Fibroblast of skin of abdomen (primary cell): ENCODE measurements around the gene MS4A7. TPM values are rescaled to one million over a fixed set of nuclear protein-coding genes. Genes with fewer than 3 reads are reported as not detected.
"Not testable (repeated sequence)": the region's sequence is repeated elsewhere in the genome, so short reads cannot be mapped to it uniquely, and the experiment has no call there.

Experiments used
- DNase-seq: peaks from one replicate; pipeline ENCODE4 v3.0.0-alpha.2; 2013
- polyA plus RNA-seq, 2 experiments: library from polyadenylated mRNA; unstranded; fragments of 120-200 nt; gene quantifications; one replicate each; pipeline ENCODE4 v1.2.1, GENCODE V29; 2013; ENCODE audit not compliant: insufficient read length in 2 of 2

MS4A7 gene, protein sequence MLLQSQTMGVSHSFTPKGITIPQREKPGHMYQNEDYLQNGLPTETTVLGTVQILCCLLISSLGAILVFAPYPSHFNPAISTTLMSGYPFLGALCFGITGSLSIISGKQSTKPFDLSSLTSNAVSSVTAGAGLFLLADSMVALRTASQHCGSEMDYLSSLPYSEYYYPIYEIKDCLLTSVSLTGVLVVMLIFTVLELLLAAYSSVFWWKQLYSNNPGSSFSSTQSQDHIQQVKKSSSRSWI
- not detected for polyA plus RNA-seq (2013, experiment 1 of 2; ENCODE audit: insufficient read length)
- polyA plus RNA-seq (2013, experiment 2 of 2; ENCODE audit: insufficient read length), result not detected

DNA sequence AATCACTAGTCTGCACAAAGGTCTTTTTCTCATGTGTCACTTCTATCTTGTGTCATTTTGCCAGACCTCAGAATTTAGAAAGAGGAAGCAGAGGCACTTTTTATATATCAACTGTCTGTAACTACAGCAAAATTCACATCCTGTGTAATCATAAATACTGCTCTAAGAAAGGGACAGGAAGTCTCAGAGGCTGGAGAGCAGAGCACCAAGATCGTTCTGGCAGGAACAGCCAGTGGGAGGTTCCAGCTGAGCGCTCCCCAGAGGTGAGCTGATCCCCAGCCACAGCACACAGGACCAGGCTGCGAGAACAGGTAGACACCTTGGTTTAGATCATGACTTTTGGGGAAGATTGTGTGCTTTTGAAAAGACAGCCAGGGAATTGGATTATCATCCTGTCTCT is at the start of gene MS4A7:
MS4A7 (plus strand) TSS at position 179 of the 400 bp plus-strand sequence. CDS start 4,610 bp downstream, outside the sequence.
- DNase-seq, result no peak

DNA sequence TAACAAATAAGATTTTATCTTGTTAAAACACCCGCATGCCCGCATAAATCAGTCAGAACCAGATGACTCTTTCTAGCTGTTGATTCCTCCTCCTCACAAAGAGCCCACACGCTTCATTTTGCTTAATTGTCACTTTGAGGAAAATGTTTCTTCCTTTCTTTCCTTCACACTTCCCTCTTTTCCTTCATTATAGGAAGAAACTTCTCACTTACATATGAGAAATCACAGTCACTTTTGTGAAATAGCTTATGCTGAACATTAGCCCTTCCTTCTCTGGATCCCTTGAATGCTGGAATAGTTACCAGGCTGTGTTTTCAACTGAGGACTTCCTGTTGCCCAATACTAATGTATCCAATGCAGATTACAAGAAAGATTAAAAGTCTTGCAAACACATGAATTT is 45.5 kb upstream of the MS4A7 start:
- DNase-seq, result no peak

DNA sequence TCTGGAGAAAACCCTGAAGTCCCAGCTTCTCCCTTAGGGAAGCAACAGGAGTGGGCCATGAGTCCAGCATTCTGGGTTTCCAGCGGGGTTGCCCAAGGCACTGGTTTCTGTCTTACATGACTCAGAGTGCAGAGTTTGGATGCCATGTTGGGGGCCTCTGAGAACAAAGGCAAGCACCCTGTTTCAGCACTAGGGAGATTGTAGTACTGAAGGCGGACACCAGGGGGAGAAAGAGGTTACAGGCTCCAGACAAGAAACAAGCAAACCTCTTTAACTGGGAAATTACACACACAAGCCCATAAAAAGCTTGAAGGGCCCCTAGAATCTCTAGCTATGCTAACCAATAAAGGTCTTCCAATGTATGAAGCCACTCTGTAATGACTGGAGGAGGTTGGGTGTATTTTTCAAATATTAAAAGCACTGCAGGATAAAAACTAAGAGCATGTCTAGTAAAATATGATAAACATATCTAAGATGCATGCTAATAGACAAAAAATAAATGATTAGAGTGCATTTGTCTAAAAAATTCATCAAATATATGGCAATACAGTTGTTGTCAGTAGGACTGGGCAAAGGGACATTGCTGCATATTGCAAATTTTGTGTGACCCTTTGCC is 44.2 kb upstream of the MS4A7 start:
- DNase-seq, result no peak

DNA sequence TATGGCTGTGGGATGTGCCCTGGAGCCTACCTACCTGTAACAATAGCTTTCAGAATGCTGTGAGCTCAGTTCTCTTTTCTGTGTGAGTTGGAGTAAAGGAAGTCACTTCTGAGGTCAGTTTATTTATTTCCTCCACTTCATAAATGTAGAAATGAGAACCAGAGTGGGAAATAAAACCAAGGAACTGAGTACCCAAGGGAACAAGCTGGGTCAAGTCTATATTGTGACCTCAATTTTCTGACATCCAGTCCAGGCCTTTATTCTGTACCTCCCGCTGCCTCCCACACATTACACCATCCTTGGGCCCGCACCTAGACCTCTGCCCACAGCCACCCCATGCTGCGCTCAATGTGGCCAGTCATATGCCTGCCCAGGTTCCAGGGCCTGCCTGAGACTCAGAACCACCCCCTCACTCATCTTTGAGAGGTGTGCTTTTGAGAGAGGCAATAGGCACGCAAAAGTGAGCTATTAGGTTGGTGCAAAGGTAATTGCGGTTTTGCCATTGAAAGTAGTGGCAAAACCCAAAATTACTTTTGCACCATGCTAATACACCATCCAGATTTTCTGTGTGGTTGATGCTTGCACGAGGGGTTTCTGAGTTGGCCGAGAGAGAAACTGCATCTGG is 41.5 kb upstream of the MS4A7 start:
- no peak for DNase-seq

DNA sequence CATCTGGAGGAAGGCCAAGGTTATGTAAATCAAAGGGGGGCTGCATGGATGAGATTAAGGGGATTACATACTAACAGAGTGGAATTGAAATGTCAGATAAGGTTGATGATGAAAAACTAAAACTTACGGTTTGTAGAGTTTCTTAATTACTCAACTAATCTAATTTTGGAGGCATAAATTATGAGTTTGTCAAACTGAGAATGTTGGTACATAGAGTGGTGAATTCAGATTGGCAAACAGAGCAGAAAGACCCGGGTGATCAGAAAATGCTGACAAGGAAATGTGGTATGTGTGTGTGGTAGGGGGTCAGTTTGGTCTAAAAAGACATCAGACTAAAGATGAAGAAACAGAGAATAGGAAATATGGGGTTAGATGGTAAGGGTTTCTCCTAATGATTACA is 40.3 kb upstream of the MS4A7 start:
- DNase-seq, result no peak

DNA sequence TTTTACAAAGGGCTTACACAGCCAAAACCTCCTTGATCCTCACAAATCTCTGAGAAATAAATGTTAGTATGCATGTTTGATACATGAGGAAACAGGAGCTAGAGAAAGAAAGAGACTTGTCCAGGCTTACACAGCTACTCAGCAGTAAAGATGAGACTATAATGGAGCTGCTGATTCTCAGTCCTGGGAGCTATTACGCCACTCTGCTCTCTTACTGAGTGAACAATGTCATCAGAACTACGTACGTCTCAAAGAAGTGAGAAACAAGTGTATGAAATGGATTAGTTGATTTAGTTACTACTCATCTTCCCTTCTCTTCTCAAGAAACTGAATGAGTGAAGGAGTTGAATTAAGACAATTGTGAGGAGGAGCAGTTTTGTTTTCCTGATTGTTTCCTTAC is 39.0 kb upstream of the MS4A7 start:
- DNase-seq, result no peak

DNA sequence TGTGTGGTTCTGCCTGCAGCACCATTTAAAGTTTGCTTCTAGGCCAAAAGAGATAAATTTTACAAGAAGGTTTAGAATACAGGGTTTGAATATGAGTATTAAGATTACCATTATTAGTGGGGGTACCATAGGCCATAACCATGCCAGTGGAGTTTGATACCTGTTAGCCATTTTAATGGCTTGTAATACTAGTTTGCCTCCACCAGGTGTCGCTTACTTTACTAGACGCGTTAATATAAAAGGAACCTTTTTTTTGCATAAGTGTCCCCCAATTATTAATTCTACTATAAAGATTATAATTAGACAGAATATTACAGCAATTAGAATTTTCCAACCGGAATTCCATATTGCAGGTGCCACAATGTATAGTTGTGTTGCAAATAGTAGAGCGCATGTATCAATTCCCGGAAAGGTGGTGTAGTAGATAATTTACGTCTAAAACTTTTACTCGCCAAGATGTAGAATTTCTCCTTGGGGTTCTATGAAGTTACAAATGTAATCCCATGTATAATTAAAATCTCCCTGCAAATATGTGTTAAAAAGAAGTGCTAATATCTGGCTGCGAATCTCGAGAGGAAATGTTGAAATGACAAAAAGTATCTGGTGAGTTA is 35.1 kb upstream of the MS4A7 start:
- no peak for DNase-seq

DNA sequence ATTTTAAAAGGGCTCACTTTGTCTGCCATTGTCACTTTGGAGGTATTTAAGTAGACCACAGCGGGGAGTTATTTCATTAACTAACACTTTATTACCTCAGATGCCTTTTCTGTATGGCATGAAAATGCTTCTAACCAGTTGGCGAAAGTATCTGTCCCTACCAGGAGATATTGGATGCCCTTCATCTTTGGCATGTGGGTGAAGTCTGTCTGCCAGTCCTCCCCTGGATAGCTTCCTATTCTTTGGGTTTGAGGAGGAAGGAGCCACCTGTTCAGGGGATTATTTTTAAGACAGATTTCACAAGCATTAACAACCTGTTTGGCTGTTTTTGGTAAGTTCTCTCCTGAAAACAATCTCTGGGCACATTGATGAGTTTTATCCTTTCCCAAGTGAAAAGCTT is 34.2 kb upstream of the MS4A7 start:
- DNase-seq, result no peak

DNA sequence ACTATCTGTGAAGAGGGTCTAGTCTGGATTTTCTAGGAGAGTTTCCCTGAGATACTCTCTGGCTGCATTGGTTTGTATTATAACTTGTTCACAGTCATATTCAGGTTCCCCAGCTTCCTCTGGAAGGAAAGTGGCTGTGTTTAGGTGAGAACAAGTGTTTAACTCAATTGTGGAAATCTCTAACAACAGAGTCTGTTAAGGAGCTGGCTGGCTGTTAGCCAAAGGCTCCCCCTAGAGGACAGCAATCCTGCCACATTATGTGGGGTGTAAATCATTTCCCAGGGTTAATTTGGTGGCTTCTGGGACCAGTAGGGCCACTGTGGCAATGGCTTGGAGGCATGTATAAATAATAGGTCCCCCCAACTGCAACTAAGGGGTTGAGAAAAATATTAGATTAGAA is 32.8 kb upstream of the MS4A7 start:
- no peak for DNase-seq

DNA sequence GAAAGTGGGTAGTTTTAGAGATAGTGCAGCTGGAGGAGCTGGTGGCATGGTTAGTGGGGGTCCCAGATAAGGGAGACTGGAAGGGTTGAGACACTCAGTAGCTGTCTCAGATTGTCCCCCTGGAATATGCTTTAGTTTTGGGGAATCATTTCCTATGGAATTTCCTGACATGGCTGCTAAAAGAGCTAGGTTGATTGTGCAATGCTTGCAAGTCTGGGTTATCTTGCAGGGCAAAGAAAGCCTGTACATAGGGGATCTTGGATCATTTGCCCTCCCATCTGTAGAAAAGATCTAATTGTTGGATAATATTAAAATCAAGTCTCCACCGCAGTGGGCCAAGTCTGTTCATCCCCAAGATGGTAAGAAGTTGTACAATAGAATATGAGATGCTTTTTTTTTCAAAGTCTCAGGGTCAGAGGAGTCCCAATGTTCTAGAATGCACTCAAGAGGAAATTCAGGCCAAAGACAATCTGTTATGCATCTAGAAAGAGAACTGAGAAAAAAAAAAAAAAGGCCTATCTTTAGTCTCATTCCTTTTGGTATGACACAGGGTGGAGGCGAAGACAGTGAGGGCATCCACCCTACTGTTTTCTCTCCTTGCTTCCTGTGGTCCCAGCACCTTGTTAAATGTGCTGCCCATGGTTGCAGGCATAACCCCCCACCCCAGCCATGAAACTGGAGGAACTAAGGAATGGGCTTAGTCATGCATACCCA is 31.1 kb upstream of the MS4A7 start:
- DNase-seq, result no peak

DNA sequence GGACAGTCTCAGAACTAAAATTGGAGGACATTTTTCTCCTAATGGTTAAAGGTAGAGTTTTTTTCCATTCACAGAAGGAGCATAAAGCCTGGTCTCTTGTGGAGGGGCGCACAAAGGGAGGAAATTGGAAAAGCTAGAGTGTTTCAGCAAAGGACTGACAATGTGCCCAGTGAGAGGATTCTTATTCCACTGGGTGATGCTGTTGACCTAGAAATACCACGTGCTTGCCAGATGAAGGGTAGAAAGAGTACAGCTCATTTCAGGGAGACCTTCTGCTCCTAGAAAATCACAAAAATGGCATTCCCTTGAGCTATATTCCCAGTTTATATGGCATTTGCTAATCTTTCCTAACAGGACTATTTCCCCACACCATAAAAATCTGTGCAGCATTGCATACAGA is 30.2 kb upstream of the MS4A7 start:
- no peak for DNase-seq

DNA sequence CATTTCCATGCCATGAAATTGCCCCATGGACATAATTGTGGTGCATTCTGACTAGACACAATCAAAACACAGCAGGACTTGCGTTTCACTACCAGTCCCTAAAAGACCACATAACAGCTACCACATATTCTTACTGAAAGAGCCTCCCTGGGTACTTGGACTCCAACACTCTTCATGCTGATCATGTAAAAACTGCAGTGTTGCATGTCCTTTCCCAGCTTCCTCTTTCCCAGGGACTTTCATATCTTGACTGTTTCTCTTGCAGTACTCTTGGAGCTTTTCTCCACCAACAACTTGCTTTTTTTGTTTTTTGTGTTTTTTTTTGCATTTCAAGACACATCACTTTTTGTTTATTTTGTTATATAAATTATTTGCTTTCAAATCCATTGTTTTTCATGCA is 28.3 kb upstream of the MS4A7 start:
- no peak for DNase-seq

DNA sequence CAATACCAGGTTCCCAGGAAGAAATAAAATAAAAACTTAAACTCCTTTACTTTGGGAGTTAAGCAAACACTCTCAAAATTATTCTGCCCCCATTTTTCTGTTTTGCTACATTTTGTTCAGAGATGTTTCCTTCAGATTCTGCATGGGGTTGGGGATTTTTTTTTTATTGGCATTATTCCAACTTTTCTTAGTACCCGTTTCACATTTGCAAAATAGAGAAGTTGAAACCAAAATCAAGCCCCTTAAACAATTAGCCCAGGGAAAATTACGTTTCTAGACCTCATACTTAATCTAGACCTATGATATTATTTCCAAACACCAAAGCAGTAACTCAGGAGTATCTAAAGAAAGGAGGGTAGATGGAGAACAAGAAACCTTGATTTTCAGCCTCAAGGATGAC is 20.6 kb upstream of the MS4A7 start:
- DNase-seq, result no peak

DNA sequence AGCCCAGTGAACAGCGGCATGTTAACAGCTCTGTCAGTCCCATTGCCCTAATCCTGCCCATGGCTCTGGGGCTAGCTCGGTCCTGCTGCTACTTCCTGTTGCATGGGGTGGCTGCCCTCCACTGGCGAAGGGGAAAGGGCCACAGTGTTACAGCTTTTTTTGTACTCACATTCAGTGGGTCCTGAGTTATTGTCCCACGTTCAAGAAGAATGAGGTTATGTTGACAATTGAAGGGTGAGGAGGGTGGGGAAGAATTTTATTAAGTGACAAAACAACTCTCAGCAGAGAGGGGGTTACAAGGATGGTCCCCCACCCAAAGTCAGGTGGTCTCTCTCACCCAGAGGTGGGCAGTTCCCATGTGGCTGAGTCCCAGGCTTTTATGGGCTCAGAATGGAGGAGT is 17.7 kb upstream of the MS4A7 start:
- no peak for DNase-seq

DNA sequence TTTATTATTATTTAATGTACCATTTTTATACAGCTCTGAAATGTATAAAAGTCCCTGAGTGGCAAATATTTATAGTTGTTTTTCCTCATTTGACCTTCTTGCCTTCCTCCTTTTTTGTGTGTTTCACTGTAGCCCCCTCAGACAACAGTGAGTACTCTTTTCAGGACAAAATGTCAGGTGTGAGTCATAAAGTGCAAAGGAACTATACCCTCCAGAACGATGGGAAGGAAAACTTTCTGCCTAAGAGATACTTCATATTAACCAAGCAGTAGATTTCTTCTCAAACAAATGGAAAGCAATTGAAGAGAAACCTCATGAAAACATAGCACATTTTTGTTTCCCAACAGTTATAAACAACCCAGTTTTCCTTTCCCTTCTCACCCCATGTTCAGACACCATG is 16.1 kb upstream of the MS4A7 start:
- no peak for DNase-seq

DNA sequence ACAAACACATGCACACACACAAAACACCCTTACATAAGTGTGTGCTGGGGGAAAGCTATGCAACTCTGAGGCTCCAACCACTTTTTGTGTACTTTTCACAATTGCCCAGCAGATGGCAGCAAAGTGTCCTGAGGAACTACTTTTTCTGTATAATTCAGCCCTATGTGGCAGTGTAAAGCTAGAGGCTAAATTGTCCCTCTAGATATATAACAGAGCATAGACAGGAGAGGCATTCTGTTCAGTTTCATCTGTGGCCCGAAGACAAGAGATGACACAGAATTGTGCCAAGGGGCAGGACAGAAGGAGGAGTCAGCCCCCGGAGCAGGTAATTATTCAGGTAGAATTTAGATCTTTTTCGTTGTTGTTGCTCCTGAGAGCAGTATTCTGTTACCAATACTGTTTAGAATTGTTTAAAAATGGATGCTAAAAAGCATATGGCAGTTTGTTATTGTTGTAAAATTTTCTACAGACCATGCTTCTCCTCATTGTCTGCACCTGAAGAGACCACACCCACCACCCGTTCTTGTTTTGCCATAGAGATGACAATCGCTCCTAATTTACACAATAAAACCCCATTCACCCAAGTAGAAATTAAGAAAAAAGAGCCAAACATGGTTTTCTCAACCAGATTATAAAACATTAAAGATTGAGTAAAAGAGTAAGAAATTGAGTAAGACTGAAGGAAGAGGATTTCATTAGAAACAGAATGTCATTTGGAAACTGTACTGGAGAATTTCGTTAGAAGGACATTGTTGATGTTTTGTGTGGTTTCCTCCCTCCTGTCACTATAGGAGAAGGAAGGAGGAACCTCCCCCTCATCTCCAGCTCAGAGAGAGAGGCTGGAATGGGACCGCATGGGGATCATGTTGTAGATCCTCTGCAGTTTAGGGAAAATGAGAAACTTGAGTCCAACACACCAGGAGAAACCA is 14.5 kb upstream of the MS4A7 start:
- DNase-seq, result peak; percentile 26

DNA sequence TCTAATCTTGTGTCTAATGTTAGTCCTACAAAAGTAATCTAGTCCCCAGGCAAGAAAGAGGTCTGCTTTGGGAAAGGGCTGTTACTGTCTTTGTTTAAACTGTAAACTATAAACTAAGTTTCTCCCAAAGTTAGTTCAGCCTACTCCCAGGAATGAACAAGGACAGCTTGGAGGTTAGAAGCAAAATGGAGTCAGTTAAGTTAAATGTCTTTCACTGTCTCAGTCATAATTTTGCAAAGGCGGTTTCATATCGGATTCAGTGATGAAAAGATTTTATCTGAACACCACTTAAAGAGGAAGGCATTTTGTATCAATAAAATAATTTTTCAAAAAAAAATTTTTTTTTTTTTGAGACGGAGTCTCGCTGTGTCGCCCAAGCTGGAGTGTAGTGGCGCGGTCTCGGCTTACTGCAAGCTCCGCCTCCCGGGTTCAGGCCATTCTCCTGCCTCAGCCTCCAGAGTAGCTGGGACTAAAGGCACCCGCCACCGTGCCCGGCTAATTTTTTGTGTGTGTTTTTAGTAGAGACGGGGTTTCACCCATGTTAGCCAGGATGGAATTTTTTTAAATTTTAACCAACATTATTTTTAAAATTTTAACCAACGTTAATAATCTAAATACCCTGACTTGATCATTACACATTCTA is 11.9 kb upstream of the MS4A7 start:
- not testable (repeated sequence) for DNase-seq

DNA sequence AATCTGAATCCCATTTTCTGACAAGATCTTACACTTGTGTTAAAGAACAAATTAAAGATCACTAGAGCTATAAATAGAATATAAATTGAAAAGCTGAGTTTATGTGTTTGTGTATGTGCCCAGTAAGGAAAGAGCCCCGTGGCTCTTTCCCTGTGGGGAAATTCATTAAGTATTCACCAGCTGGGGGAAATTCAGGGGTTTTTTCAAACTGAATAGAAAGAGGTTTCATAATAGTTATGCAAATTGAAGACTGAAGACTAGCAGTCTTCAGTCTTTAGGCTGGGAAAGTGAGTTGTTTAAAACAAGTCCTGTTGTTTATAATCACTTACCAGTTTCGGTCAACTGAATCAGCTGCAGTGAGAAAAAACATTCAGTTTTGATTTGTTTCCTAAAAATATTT is 11.3 kb upstream of the MS4A7 start:
- no peak for DNase-seq

DNA sequence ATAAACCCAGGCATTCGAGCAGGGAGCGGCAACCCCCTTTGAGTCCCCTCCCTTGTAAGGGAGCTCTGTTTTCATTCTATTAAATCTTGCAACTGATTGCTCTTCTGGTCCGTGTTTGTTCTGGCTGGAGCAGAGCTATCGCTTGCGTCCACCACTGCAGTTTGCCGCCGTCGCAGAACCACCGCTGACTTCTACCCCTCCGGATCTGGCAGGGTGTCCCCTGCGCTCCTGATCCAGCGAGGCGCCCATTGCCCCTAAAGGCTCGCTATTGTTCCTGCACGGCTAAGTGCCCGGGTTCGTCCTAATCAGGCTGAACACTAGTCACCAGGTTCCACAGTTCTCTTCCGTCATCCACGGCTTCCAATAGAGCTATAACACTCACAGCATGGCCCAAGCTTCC is 10.4 kb upstream of the MS4A7 start:
- DNase-seq, result no peak

DNA sequence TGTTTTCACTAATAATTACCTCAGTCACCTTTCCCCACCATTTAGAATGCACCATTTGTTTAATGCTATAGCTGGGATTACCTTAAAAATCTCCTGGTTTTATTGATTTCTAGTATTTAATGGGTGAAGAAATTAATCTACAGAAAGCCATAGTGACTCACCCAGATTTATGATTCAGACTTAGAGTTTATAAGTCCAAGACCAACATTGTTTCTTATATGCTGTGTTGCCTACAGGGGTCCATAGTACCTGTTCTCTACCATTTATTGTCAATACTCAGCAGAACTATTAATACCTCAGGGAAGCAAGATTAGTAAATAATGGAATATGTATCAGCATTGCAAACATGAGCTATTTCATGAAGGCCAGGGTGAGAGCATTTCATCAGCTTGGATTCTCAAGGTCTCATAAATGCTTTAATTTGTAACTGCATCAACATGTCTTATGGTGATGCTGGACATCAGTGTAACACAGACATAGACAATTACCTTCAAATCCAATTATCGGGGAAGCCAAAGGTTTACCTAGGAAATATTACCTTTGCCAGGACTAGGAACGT is 8.0 kb upstream of the MS4A7 start:
- no peak for DNase-seq

DNA sequence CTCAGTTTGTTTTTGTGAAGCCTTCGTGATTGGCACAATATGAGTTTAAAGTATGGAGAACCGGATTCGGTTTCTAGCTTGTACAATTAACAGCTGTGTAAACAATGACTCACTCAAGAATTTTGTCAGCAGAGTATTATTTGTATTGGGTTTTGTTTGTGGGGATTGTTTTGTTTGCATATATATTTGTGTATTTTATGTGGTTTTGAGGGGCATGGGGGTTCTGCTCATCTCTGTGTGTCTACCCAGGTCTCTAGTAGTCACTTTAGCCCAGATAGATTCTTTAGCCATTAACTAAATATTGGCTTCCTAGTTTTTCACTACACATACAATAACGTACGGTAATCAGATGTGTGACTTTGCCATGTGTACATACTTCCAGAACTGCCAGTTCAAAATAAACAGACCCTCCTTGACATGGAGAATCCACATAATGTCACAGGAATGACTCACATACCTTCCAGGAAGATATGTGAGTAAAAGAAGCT is 7.5 kb upstream of the MS4A7 start:
- no peak for DNase-seq
